ENCODE data around the gene MGME1. TPM values are rescaled to one million over a fixed set of nuclear protein-coding genes. Genes with fewer than 3 reads are reported as not detected.
"Not testable (repeated sequence)": the region's sequence is repeated elsewhere in the genome, so short reads cannot be mapped to it uniquely, and the experiment has no call there.

The MGME1 gene
- total RNA-seq, 1 donor from 2014 or later: 14.2 TPM

DNA sequence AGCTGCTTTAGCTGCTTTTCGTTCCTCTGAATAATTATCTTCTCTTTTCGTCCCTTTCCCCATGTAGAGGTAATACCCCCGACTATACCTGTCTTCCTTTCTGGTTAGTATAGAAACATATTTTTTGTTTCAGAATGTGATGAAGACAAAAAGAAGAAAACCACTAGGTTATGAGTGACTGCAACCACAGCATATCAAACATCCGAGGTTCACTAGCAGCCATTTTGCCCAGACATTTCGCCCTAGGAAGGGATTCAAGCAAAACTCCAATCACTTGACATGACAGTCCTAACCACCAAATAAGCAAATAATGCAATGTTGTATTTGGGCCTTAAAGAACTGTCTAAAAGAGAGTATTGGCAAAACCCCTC, 9.6 kb upstream of the MGME1 start:
- no peak overlapping the region for H3K4me3 ChIP-seq (ENCODE audit: insufficient read depth, low read depth, low read length)
- H3K9me3 Mint-ChIP-seq (ENCODE audit: unreplicated experiment): no peaks in the 10 kb centered on the region
- no peak for DNase-seq (ENCODE audit: low read depth)
- no peaks in the 10 kb centered on the region for H3K9me3 ChIP-seq (ENCODE audit: insufficient read depth, low read depth, low read length)
- peaks cover 100% of the 10 kb centered on the region for H3K79me2 ChIP-seq (ENCODE audit: insufficient read depth, low read length)
- peak overlapping the region; percentile 64 for H3K4me2 ChIP-seq (ENCODE audit: low read length)
- FAIRE-seq: no peak
- H3K4me1 Mint-ChIP-seq (ENCODE audit: low read depth, unreplicated experiment): peaks cover 68% of the 10 kb centered on the region
- peak overlapping the region; percentile 15 for H3K9ac ChIP-seq (ENCODE audit: low read length)
- no peaks in the 10 kb centered on the region for H3K27me3 Mint-ChIP-seq (ENCODE audit: low read depth, unreplicated experiment)
- no peak overlapping the region for H2AFZ ChIP-seq (ENCODE audit: low read depth, low read length)
- peaks cover 46% of the 10 kb centered on the region for H3K4me1 ChIP-seq (ENCODE audit: insufficient read depth, low read length)
- peak overlapping the region; percentile 27 for H3K27ac Mint-ChIP-seq (ENCODE audit: unreplicated experiment)
- peaks cover 30% of the 10 kb centered on the region for H3K36me3 ChIP-seq (ENCODE audit: insufficient read depth, low read length)
- H4K20me1 ChIP-seq (ENCODE audit: insufficient read depth, low read length): peaks cover 98% of the 10 kb centered on the region
- TF ChIP-seq, protein P1, sequence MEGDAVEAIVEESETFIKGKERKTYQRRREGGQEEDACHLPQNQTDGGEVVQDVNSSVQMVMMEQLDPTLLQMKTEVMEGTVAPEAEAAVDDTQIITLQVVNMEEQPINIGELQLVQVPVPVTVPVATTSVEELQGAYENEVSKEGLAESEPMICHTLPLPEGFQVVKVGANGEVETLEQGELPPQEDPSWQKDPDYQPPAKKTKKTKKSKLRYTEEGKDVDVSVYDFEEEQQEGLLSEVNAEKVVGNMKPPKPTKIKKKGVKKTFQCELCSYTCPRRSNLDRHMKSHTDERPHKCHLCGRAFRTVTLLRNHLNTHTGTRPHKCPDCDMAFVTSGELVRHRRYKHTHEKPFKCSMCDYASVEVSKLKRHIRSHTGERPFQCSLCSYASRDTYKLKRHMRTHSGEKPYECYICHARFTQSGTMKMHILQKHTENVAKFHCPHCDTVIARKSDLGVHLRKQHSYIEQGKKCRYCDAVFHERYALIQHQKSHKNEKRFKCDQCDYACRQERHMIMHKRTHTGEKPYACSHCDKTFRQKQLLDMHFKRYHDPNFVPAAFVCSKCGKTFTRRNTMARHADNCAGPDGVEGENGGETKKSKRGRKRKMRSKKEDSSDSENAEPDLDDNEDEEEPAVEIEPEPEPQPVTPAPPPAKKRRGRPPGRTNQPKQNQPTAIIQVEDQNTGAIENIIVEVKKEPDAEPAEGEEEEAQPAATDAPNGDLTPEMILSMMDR (IDR thresholded peaks at IDR 0.05; ENCODE audit: insufficient read depth, low read depth, low read length): no peak
- TF ChIP-seq EZH2 (IDR thresholded peaks at IDR 0.05; ENCODE audit: insufficient read depth, low read length): no peak
- H3K36me3 Mint-ChIP-seq (ENCODE audit: low read depth, unreplicated experiment): peaks cover 15% of the 10 kb centered on the region
- peak overlapping the region; percentile 46 for H3K27ac ChIP-seq (ENCODE audit: low read depth, low read length)
- no peaks in the 10 kb centered on the region for H3K27me3 ChIP-seq (ENCODE audit: insufficient read depth, low read length)
- H3K4me3 Mint-ChIP-seq (ENCODE audit: unreplicated experiment): no peak overlapping the region

DNA sequence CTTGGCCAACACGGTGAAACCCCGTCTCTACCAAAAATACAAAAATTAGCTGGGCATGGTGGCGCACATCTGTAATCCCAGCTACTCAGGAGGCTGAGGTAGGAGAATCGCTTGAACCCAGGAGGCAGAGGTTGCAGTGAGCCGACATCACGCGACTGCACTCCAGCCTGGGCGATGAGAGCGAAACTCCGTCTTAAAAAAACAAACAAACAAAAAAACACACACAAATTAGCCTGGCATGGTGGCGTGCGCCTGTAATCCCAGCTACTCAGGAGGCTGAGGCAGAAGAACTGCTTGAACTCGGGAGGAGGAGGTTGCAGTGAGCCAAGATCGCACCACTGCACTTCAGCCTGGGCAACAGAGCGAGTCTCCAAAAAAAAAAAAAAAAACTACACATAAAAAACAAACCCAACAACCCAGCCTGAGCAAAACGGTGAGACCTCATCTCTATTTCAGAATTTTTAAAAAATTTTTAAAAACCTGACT, 8.4 kb upstream of the MGME1 start:
- H3K36me3 ChIP-seq (ENCODE audit: insufficient read depth, low read length): peaks cover 20% of the 10 kb centered on the region
- H3K36me3 Mint-ChIP-seq (ENCODE audit: low read depth, unreplicated experiment): peaks cover 16% of the 10 kb centered on the region
- H3K4me3 ChIP-seq (ENCODE audit: insufficient read depth, low read depth, low read length); H3K27ac Mint-ChIP-seq (ENCODE audit: unreplicated experiment); H3K4me3 Mint-ChIP-seq (ENCODE audit: unreplicated experiment); H3K27me3 Mint-ChIP-seq (ENCODE audit: low read depth, unreplicated experiment); FAIRE-seq; H3K27me3 ChIP-seq (ENCODE audit: insufficient read depth, low read length); H3K27ac ChIP-seq (ENCODE audit: low read depth, low read length); H3K4me2 ChIP-seq (ENCODE audit: low read length); DNase-seq (ENCODE audit: low read depth); H3K9ac ChIP-seq (ENCODE audit: low read length); H3K9me3 Mint-ChIP-seq (ENCODE audit: unreplicated experiment); H2AFZ ChIP-seq (ENCODE audit: low read depth, low read length); H3K9me3 ChIP-seq (ENCODE audit: insufficient read depth, low read depth, low read length): not testable (repeated sequence)
- peaks cover 98% of the 10 kb centered on the region for H4K20me1 ChIP-seq (ENCODE audit: insufficient read depth, low read length)
- H3K79me2 ChIP-seq (ENCODE audit: insufficient read depth, low read length): peaks cover 100% of the 10 kb centered on the region
- H3K4me1 Mint-ChIP-seq (ENCODE audit: low read depth, unreplicated experiment): peaks cover 66% of the 10 kb centered on the region
- H3K4me1 ChIP-seq (ENCODE audit: insufficient read depth, low read length): peaks cover 57% of the 10 kb centered on the region

DNA sequence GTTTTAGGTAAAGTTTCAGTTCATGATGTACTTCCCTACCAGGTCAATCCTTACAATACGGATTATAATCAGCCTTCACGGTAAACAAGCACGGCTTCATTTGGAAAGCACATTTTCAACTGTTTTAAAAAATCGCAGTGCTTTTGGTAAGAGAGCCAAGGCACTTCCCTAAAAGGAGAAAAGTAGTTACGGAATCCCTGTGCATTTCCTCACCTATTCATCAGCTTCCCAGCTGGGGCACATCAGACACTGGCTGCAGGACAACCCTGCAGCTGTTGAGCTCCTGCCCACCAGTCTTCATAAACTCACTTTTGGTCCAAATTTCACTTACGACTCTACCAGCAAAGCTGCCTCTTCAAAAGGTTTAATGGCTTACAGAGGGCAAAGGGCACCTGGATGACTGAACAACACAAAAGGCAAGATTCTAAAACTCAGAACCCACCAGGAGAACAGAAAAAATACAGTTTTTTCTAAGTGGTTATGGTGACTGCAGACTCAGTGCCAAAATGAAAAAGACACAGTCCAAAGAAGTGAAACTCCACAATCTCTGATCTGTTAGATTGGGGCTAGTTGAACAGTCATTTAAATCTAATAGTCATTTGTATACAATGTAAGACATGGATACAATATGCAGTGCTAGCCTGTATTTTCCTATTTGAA, 7.8 kb upstream of the MGME1 start:
- Histone ChIP-seq H4K20me1 (ENCODE audit: insufficient read depth, low read length) (peaks cover 98% of the 10 kb centered on the region), H3K9ac (ENCODE audit: low read length) (peak overlapping the region; percentile 10), H3K9me3 (ENCODE audit: insufficient read depth, low read depth, low read length) (no peaks in the 10 kb centered on the region), H3K4me1 (ENCODE audit: insufficient read depth, low read length) (peaks cover 62% of the 10 kb centered on the region), H3K36me3 (ENCODE audit: insufficient read depth, low read length) (peaks cover 14% of the 10 kb centered on the region), H3K4me3 (ENCODE audit: insufficient read depth, low read depth, low read length) (no peak overlapping the region), H3K79me2 (ENCODE audit: insufficient read depth, low read length) (peaks cover 100% of the 10 kb centered on the region), H3K27me3 (ENCODE audit: insufficient read depth, low read length) (no peaks in the 10 kb centered on the region), H2AFZ (ENCODE audit: low read depth, low read length) (no peak overlapping the region), H3K4me2 (ENCODE audit: low read length) (peak overlapping the region; percentile 46), H3K27ac (ENCODE audit: low read depth, low read length) (no peak overlapping the region)
- Mint-ChIP-seq H3K27me3 (ENCODE audit: low read depth, unreplicated experiment) (no peaks in the 10 kb centered on the region), H3K27ac (ENCODE audit: unreplicated experiment) (peak overlapping the region; percentile 0), H3K36me3 (ENCODE audit: low read depth, unreplicated experiment) (peaks cover 10% of the 10 kb centered on the region), H3K9me3 (ENCODE audit: unreplicated experiment) (no peaks in the 10 kb centered on the region), H3K4me1 (ENCODE audit: low read depth, unreplicated experiment) (peaks cover 63% of the 10 kb centered on the region), H3K4me3 (ENCODE audit: unreplicated experiment) (no peak overlapping the region)
- DNase-seq (ENCODE audit: low read depth) (peak; percentile 55), FAIRE-seq (no peak)
- TF ChIP-seq EZH2 (IDR thresholded peaks at IDR 0.05; ENCODE audit: insufficient read depth, low read length): no peak
- TF ChIP-seq, protein P1 (IDR thresholded peaks at IDR 0.05; ENCODE audit: insufficient read depth, low read depth, low read length): no peak
